K562 (cell line): Measurements from ENCODE around the gene SRSF5.

Source experiments
- ATF1 ChIP-seq, 2 experiments: fragments of 450-650 bp in 1 of 2; IDR thresholded peaks; 2 replicates each; pipeline ENCODE4 v1.6.1; 2016; ENCODE audit warnings: missing compliant biosample characterization in 1 of 2, missing genetic modification characterization in 1 of 2
- BDP1 ChIP-seq: IDR thresholded peaks from 3 replicates; pipeline ENCODE4 v1.6.1; 2011; ENCODE audit not compliant: insufficient read length, insufficient read depth
- EP300 ChIP-seq: IDR thresholded peaks from 2 replicates; pipeline ENCODE4 v1.6.1; 2012; ENCODE audit warnings: low read length, improper control_type of control experiment
- RAD21 ChIP-seq, 2 experiments: fragments of 250-450 bp in 1 of 2; fragments of 450-650 bp in 1 of 2; sonication (Bioruptor Pico) in 1 of 2; formaldehyde crosslinking in 1 of 2; IDR thresholded peaks in 1 of 2; conservative IDR thresholded peaks in 1 of 2; 2 replicates each; pipeline versions ENCODE4 v1.4.0 to v1.8.0; 2020 to 2022; ENCODE audit warnings: mild to moderate bottlenecking in 2 of 2, moderate library complexity in 1 of 2
- TCFL5 ChIP-seq: fragments of 250-450 bp; sonication (Bioruptor Pico); conservative IDR thresholded peaks from 2 replicates; pipeline ENCODE4 v1.6.1; 2021; ENCODE audit warnings: mild to moderate bottlenecking, moderate library complexity, matching md5 sums
- ZNF121 ChIP-seq: sonication (generic); formaldehyde crosslinking; conservative IDR thresholded peaks from 2 replicates; pipeline ENCODE4 v1.8.0; 2022; ENCODE audit warnings: missing genetic modification reagents
- ZNF57 ChIP-seq: fragments of 450-650 bp; formaldehyde crosslinking; IDR thresholded peaks from 2 replicates; pipeline ENCODE4 v1.4.0; 2020; ENCODE audit warnings: mild to moderate bottlenecking, moderate library complexity
- TF ChIP-seq, protein P1 (sequence below): fragments of 450-650 bp; IDR thresholded peaks from 2 replicates; pipeline ENCODE4 v1.6.1; 2016; ENCODE audit warnings: missing biosample characterization, missing genetic modification characterization
- TF ChIP-seq, protein P2 (sequence below), 3 experiments: IDR thresholded peaks in 2 of 3; conservative IDR thresholded peaks in 1 of 3; 2 replicates each; pipeline ENCODE4 v1.5.1; 2011 to 2012; ENCODE audit warnings: low read length in 3 of 3, mild to moderate bottlenecking in 3 of 3, control low read depth in 2 of 3, improper control_type of control experiment in 1 of 3, inconsistent platforms in 1 of 3, low read depth in 1 of 3, mixed read lengths in 1 of 3, moderate library complexity in 1 of 3; ENCODE audit not compliant: insufficient read depth in 2 of 3
- TF ChIP-seq, protein P3 (sequence below): fragments of 450-650 bp; IDR thresholded peaks from 2 replicates; pipeline ENCODE4 v1.6.1; 2016
- TF ChIP-seq, protein P4 (sequence below): sonication (generic); formaldehyde crosslinking; IDR thresholded peaks from 2 replicates; pipeline ENCODE4 v1.8.0; 2022; ENCODE audit warnings: missing genetic modification reagents, mild to moderate bottlenecking, moderate library complexity, borderline replicate concordance
- TF ChIP-seq, protein P5 (sequence below): fragments of 250-450 bp; sonication (Bioruptor Pico); IDR thresholded peaks from 2 replicates; pipeline ENCODE4 v1.5.1; 2021; ENCODE audit warnings: mild to moderate bottlenecking

DNA sequence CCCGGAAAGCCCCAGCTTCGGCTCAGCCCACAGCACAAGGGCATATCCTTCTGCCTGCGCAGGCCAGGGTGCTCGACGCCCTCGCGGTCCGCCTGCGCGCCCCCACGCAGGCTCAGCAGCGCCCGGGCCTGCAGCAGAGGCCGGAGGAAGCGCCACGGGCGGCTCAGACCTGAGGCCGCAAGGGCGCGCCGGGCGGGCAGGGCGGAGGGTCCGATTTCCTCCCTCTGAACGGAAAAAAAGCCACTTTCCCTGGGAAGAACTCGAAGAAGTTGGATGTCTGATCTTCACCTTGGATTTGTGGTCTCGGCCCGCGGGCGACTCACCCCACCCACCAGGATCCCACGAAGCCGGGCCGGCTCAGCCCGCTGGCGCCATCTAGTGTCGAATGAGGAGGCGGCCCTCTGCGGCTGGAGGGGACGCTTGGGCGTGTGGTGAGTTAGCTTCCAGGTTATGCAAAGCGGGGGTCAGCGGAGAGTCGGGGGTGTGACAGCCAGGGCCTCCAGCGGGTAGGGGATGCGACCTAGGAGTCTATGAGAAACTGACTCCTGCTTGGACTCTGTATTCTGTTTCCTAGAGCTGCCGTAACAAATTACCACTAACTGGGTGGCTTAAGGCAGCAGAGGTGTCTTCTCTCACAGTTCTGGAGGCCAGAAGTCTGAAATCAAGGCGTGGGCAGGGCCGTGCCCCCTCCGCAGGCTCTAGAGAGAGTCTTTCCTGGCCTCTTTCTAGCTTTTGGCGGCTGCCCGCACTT is 40.0 kb upstream of the SRSF5 start:
- TF ChIP-seq, protein P1, sequence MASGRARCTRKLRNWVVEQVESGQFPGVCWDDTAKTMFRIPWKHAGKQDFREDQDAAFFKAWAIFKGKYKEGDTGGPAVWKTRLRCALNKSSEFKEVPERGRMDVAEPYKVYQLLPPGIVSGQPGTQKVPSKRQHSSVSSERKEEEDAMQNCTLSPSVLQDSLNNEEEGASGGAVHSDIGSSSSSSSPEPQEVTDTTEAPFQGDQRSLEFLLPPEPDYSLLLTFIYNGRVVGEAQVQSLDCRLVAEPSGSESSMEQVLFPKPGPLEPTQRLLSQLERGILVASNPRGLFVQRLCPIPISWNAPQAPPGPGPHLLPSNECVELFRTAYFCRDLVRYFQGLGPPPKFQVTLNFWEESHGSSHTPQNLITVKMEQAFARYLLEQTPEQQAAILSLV (tag) = no peak
- TF ChIP-seq, protein P2, sequence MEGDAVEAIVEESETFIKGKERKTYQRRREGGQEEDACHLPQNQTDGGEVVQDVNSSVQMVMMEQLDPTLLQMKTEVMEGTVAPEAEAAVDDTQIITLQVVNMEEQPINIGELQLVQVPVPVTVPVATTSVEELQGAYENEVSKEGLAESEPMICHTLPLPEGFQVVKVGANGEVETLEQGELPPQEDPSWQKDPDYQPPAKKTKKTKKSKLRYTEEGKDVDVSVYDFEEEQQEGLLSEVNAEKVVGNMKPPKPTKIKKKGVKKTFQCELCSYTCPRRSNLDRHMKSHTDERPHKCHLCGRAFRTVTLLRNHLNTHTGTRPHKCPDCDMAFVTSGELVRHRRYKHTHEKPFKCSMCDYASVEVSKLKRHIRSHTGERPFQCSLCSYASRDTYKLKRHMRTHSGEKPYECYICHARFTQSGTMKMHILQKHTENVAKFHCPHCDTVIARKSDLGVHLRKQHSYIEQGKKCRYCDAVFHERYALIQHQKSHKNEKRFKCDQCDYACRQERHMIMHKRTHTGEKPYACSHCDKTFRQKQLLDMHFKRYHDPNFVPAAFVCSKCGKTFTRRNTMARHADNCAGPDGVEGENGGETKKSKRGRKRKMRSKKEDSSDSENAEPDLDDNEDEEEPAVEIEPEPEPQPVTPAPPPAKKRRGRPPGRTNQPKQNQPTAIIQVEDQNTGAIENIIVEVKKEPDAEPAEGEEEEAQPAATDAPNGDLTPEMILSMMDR (IDR thresholded peaks at IDR 0.05 in 2 of 3, conservative IDR thresholded peaks at IDR 0.05 in 1 of 3; ENCODE audit: insufficient read depth in 2 of 3, low read depth in 1 of 3, low read length in 3 of 3) = peak; percentile 88 to 93 (median 89)
- TF ChIP-seq BDP1 = no peak
- no peak for TF ChIP-seq ZNF121 (CRISPR knock-in tag)
- TF ChIP-seq, protein P3, sequence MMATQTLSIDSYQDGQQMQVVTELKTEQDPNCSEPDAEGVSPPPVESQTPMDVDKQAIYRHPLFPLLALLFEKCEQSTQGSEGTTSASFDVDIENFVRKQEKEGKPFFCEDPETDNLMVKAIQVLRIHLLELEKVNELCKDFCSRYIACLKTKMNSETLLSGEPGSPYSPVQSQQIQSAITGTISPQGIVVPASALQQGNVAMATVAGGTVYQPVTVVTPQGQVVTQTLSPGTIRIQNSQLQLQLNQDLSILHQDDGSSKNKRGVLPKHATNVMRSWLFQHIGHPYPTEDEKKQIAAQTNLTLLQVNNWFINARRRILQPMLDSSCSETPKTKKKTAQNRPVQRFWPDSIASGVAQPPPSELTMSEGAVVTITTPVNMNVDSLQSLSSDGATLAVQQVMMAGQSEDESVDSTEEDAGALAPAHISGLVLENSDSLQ = no peak
- TF ChIP-seq RAD21 (CRISPR knock-in tag; conservative IDR thresholded peaks at IDR 0.05 in 1 of 2, IDR thresholded peaks at IDR 0.05 in 1 of 2) = peak; percentile 95 to 98
- TF ChIP-seq, protein P4, sequence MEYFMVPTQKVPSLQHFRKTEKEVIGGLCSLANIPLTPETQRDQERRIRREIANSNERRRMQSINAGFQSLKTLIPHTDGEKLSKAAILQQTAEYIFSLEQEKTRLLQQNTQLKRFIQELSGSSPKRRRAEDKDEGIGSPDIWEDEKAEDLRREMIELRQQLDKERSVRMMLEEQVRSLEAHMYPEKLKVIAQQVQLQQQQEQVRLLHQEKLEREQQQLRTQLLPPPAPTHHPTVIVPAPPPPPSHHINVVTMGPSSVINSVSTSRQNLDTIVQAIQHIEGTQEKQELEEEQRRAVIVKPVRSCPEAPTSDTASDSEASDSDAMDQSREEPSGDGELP (CRISPR knock-in tag) = peak; percentile 60; the same call in 1 of the 2 replicates
- TF ChIP-seq, protein P5, sequence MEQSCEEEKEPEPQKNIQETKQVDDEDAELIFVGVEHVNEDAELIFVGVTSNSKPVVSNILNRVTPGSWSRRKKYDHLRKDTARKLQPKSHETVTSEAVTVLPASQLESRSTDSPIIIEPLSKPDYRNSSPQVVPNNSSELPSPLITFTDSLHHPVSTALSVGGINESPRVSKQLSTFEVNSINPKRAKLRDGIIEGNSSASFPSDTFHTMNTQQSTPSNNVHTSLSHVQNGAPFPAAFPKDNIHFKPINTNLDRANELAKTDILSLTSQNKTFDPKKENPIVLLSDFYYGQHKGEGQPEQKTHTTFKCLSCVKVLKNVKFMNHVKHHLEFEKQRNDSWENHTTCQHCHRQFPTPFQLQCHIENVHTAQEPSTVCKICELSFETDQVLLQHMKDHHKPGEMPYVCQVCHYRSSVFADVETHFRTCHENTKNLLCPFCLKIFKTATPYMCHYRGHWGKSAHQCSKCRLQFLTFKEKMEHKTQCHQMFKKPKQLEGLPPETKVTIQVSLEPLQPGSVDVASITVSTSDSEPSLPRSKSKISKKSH (CRISPR knock-in tag) = no peak
- no peak for TF ChIP-seq EP300
- TF ChIP-seq TCFL5 = no peak
- no peak for TF ChIP-seq ATF1 (CRISPR knock-in tag; IDR thresholded peaks at IDR 0.05)
- TF ChIP-seq ATF1 (tag; IDR thresholded peaks at IDR 0.05) = 0 out of 2 replicates have a peak, but pooled peaks have one; percentile 11
- TF ChIP-seq ZNF57 (CRISPR knock-in tag) = no peak
